ENCODE measurements around the gene TIMM17B.

- no peak for TF ChIP-seq EZH2phosphoT487 (IDR thresholded peaks at IDR 0.05; ENCODE audit: low read depth, severe bottlenecking, unreplicated experiment)
- no peak for TF ChIP-seq CTCF (IDR thresholded peaks at IDR 0.05; ENCODE audit: poor library complexity)
- TF ChIP-seq EZH2 (IDR thresholded peaks at IDR 0.05; ENCODE audit: borderline replicate concordance): no peak
These were observed 39.0 kb upstream of the TIMM17B start for GRCh38 chrX:48936429-48937053.
